ENCODE data around the gene CLEC9A. TPM values are rescaled to one million over a fixed set of nuclear protein-coding genes. Genes with fewer than 3 reads are reported as not detected.

Gene CLEC9A
- total RNA-seq, 1 experiment from 2014 or later, result not detected

DNA sequence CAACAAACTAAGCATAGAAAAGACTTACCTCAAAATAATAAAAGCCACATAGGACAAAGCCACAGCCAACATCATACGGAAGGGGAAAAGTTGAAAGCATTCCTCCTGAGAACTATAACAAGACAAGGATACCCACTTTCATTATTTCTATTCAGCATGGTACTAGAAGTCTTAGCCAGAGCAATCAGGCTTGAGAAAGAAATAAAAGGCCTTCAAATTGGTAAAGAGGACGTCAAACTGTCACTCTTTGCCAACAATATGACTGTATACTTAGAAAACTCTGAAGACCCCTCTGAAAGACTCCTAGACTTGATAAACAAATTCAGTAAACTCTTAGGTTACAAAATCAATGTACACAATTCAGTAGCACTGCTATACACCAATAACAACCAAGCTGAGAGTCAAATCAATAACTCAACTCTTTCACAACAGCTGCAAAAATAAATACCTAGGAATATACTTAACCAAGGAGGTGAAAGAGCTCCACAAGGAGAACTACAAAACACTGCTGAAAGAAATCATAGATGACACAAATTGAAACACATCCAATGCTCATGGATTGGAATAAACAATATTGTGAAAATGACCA is 79.9 kb downstream of the CLEC9A start:
- no peak for DNase-seq (ENCODE audit: low read depth)

DNA sequence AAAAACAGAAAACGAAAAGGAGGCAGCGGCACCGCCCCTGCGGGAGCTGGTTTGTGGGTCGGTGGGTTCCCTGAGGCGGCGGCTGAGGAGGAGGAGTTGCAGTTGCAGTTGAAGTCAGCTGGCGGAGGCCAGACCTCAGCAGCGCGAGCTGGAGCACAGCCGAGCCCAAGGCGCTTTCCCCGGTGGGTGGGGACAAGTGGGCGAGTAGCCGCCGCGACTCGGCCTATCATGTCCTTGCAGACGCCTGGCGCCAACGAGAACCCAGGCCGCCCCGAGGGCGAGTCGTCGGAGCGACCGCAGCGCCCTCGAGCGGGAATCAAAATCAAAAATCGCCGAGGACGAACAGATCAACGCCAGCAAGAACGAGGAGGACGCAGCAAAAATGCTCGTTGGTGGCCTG is 81.0 kb downstream of the CLEC9A start:
- DNase-seq (ENCODE audit: low read depth), result no peak

DNA sequence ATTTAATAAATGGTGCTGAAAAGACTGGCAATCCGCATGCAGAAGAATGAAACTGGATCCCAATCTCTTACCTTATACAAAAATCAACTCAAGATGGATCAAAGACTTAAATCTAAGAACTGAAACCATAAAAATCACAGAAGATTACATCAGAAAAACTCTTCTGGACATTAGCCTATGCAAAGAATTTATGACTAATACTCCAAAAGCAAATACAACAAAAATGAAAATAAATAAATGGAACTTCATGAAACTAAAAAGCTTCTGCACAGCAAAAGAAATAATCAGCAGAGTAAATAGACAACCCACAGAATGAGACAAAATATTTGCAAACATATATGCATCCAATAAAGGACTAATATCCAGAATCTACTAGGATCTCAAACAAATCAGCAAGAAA is 82.6 kb downstream of the CLEC9A start:
- DNase-seq (ENCODE audit: low read depth), result no peak

DNA sequence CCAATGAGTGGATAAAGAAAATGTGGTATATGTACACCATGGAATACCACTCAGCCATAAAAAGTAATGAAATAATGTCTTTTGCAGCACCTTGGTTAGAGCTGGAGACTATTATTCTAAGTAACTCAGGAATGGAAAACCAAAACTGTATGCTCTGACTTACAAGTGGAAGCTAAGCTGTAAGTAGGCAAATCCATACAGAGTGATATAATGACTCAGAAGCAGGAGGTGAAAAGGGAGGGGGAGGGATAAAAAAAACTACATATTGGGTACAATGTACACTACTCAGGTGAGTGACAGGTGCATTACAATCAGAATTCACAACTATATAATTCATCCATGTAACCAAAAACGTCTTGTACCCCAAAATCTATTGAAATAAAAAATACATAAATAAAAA is 83.4 kb downstream of the CLEC9A start:
- DNase-seq (ENCODE audit: low read depth), result no peak

DNA sequence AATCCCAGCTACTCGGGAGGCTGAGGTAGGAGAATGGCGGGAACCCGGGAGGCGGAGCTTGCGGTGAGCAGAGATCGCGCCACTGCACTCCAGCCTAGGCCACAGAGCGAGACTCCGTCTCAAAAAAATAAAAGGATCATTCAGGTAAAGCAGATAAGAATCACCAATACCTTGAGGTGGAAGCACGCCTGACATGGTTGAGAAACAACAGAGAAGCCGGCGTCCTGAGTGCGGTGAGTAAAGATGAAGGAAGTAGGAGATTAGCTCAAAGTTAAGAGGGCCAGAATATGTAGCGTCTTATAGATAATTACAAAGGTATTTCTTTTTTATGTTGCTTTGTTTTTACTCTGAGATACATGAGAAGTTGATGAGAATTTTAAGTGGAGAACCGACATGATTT is 84.8 kb downstream of the CLEC9A start:
- no peak for DNase-seq (ENCODE audit: low read depth)

Other genes with a start within 250 kb of the CLEC9A start
- not detected in 2 replicates for gene KLRF1, start 203.2 kb upstream of the CLEC9A start, total RNA-seq (2014; rRNA removed; shearing (Covaris generic))
- gene CLEC2B, start 161.3 kb upstream of the CLEC9A start, total RNA-seq (2014; rRNA removed; shearing (Covaris generic)), result 0.60 and 1.3 TPM in 2 replicates
- gene KLRF2, start 149.2 kb upstream of the CLEC9A start, total RNA-seq (2014; rRNA removed; shearing (Covaris generic)), result not detected in 2 replicates
- gene CLEC2A, start 98.3 kb upstream of the CLEC9A start, total RNA-seq (2014; rRNA removed; shearing (Covaris generic)), result not detected in 2 replicates
- gene CLEC12A, start 59.3 kb upstream of the CLEC9A start, total RNA-seq (2014; rRNA removed; shearing (Covaris generic)), result not detected in 2 replicates
- gene CLEC1B, start 31.6 kb upstream of the CLEC9A start, total RNA-seq (2014; rRNA removed; shearing (Covaris generic)), result not detected in 2 replicates
- not detected in 2 replicates for gene CLEC12B, start 20.1 kb upstream of the CLEC9A start, total RNA-seq (2014; rRNA removed; shearing (Covaris generic))
- 0.06 TPM in 1 of 2 replicates, not detected in the other for gene CLEC1A, start 68.3 kb downstream of the CLEC9A start, total RNA-seq (2014; rRNA removed; shearing (Covaris generic))
- gene CLEC7A, start 99.5 kb downstream of the CLEC9A start, total RNA-seq (2014; rRNA removed; shearing (Covaris generic)), result not detected in 2 replicates
- gene OLR1, start 141.4 kb downstream of the CLEC9A start, total RNA-seq (2014; rRNA removed; shearing (Covaris generic)), result 0.06 TPM in 1 of 2 replicates, not detected in the other
- 0.57 and 1.8 TPM in 2 replicates for gene TMEM52B, start 148.3 kb downstream of the CLEC9A start, total RNA-seq (2014; rRNA removed; shearing (Covaris generic))
- gene GABARAPL1, start 182.2 kb downstream of the CLEC9A start, total RNA-seq (2014; rRNA removed; shearing (Covaris generic)), result 14.5 and 19.5 TPM in 2 replicates